HEK293 (cell line): Measurements from ENCODE around the gene HPGD.

Experiments
- CTCF ChIP-seq: fragments of 450-650 bp; formaldehyde crosslinking; IDR thresholded peaks from 2 replicates; pipeline ENCODE4 v1.5.1; 2016; ENCODE audit warnings: missing biosample characterization, missing genetic modification characterization
- OSR2 ChIP-seq: fragments of 450-650 bp; formaldehyde crosslinking; IDR thresholded peaks from 2 replicates; pipeline ENCODE4 v1.5.1; 2016; ENCODE audit warnings: missing biosample characterization, missing genetic modification characterization
- REST ChIP-seq: fragments of 450-650 bp; formaldehyde crosslinking; IDR thresholded peaks from 2 replicates; pipeline ENCODE4 v1.5.1; 2016; ENCODE audit warnings: missing biosample characterization, missing genetic modification characterization
- TCF7L2 ChIP-seq: IDR thresholded peaks from 2 replicates; pipeline ENCODE4 v1.6.1; 2011; ENCODE audit warnings: low read depth, mild to moderate bottlenecking, inconsistent platforms, low read length, moderate library complexity, borderline replicate concordance
- ZFP3 ChIP-seq: fragments of 450-650 bp; formaldehyde crosslinking; IDR thresholded peaks from 2 replicates; pipeline ENCODE4 v1.5.1; 2016; ENCODE audit warnings: low read depth, missing biosample characterization, missing genetic modification characterization
- ZNF121 ChIP-seq: fragments of 450-650 bp; formaldehyde crosslinking; IDR thresholded peaks from 2 replicates; pipeline ENCODE4 v1.5.1; 2016; ENCODE audit warnings: missing biosample characterization, missing genetic modification characterization
- ZNF2 ChIP-seq: fragments of 450-650 bp; formaldehyde crosslinking; IDR thresholded peaks from 2 replicates; pipeline ENCODE4 v1.5.1; 2016; ENCODE audit warnings: missing biosample characterization, missing genetic modification characterization
- ZNF274 ChIP-seq, 2 experiments: fragments of 200-500 bp in 1 of 2; fragments of 450-650 bp in 1 of 2; sonication (Bioruptor generic) in 1 of 2; formaldehyde crosslinking in 1 of 2; IDR thresholded peaks; 2 replicates each; pipeline versions ENCODE4 v1.5.1 to v1.6.1; 2014 to 2016; ENCODE audit warnings: borderline replicate concordance in 1 of 2, inconsistent platforms in 1 of 2, low read length in 1 of 2, missing biosample characterization in 1 of 2, missing genetic modification characterization in 1 of 2
- ZNF639 ChIP-seq: fragments of 450-650 bp; formaldehyde crosslinking; IDR thresholded peaks from 2 replicates; pipeline ENCODE4 v1.5.1; 2016; ENCODE audit warnings: missing biosample characterization, missing genetic modification characterization
- ZNF664 ChIP-seq: fragments of 450-650 bp; formaldehyde crosslinking; IDR thresholded peaks from 2 replicates; pipeline ENCODE4 v1.5.1; 2016; ENCODE audit warnings: missing biosample characterization, missing genetic modification characterization
- ZNF692 ChIP-seq: fragments of 450-650 bp; formaldehyde crosslinking; IDR thresholded peaks from 2 replicates; pipeline ENCODE4 v1.5.1; 2016; ENCODE audit warnings: missing biosample characterization, missing genetic modification characterization
- ZNF830 ChIP-seq: fragments of 450-650 bp; IDR thresholded peaks from 2 replicates; pipeline ENCODE4 v1.5.0; 2018; ENCODE audit warnings: missing biosample characterization, missing genetic modification characterization, low read depth, mild to moderate bottlenecking, moderate library complexity
- ZSCAN16 ChIP-seq: fragments of 450-650 bp; formaldehyde crosslinking; IDR thresholded peaks from 2 replicates; pipeline ENCODE4 v1.5.1; 2016; ENCODE audit warnings: missing biosample characterization, missing genetic modification characterization

DNA sequence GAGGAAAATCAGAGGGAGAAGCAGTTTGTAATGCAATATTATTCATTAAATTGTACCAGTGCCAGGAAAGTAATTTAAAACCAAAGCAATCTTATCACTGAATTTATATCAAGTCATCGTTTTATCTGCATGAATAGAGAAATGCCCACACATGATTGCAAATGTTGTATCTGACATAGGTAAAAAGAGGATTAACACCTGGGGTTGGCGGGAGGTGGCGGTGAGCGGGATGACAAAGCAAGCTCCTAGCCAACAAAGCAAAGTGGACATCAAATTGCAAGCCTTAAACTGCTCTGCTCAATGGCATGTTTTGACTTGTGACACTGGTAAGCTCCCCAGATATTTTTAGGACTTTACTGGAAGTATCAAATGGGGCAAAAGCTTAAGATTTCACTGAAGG is 16.4 kb downstream of the HPGD start:
- TF ChIP-seq ZSCAN16 (tag by site-specific recombination): no peak
- TF ChIP-seq ZNF830: no peak
- no peak for TF ChIP-seq CTCF (tag by site-specific recombination)
- TF ChIP-seq OSR2 (tag by site-specific recombination): no peak
- no peak for TF ChIP-seq ZNF692
- TF ChIP-seq ZNF639 (tag by site-specific recombination): no peak
- no peak for TF ChIP-seq REST (tag by site-specific recombination)
- no peak for TF ChIP-seq TCF7L2
- TF ChIP-seq ZNF664: no peak
- TF ChIP-seq ZNF2 (tag by site-specific recombination): no peak
- no peak for TF ChIP-seq ZNF121 (tag by site-specific recombination)
- no peak for TF ChIP-seq ZFP3
- TF ChIP-seq ZNF274 (IDR thresholded peaks at IDR 0.05; ENCODE audit: low read length): no peak
- no peak for TF ChIP-seq ZNF274 (tag by site-specific recombination; IDR thresholded peaks at IDR 0.05; ENCODE audit: borderline replicate concordance)
